D721Med (cell line): ENCODE results near the gene MCF2L2.
"Not testable (repeated sequence)": the region's sequence is repeated elsewhere in the genome, so short reads cannot be mapped to it uniquely, and the experiment has no call there.

Source experiments
- DNase-seq: peaks from one replicate; pipeline ENCODE4 v3.0.0; 2011; ENCODE audit warnings: low spot score; ENCODE audit not compliant: insufficient read length
- FAIRE-seq: peaks from 2 replicates; lab custom pipeline; 2011; peaks lifted over from hg19 to GRCh38; lab: Jason Lieb, UNC
- CTCF ChIP-seq: IDR thresholded peaks from 2 replicates; pipeline ENCODE4 v1.5.1; 2012; ENCODE audit warnings: mild to moderate bottlenecking, control low read depth; ENCODE audit not compliant: insufficient read depth; ENCODE audit errors: missing control alignments

Gene MCF2L2

GRCh38 chr3:183247011-183247589 lies 181.3 kb downstream of the MCF2L2 start:
- TF ChIP-seq CTCF = no peak
- DNase-seq (no peak), FAIRE-seq (no peak)

- no peak for DNase-seq
- FAIRE-seq = no peak
- no peak for TF ChIP-seq CTCF
Measured at GRCh38 chr3:183244981-183245476, 183.4 kb downstream of the MCF2L2 start.

GRCh38 chr3:183244219-183244618 lies 184.2 kb downstream of the MCF2L2 start:
- DNase-seq = no peak
- TF ChIP-seq CTCF = no peak
- no peak for FAIRE-seq

- no peak for FAIRE-seq
- TF ChIP-seq CTCF = no peak
- no peak for DNase-seq
Measured at GRCh38 chr3:183242431-183242830, 186.0 kb downstream of the MCF2L2 start.

- TF ChIP-seq CTCF = no peak
- no peak for FAIRE-seq
- no peak for DNase-seq
Measured at GRCh38 chr3:183239046-183239445, 189.4 kb downstream of the MCF2L2 start.

- DNase-seq (no peak), FAIRE-seq (no peak)
- no peak for TF ChIP-seq CTCF
Measured at GRCh38 chr3:183233966-183234365, 194.5 kb downstream of the MCF2L2 start.

GRCh38 chr3:183230826-183231225 lies 197.6 kb downstream of the MCF2L2 start:
- FAIRE-seq (no peak), DNase-seq (no peak)
- no peak for TF ChIP-seq CTCF

- not testable (repeated sequence) for FAIRE-seq
Measured at GRCh38 chr3:183230251-183230650, 198.2 kb downstream of the MCF2L2 start.

More at GRCh38 chr3:183230251-183230650, 198.2 kb downstream of the MCF2L2 start:
- not testable (repeated sequence) for DNase-seq
